HCT116 (cell line): ENCODE measurements around the gene OTOG. TPM values are rescaled to one million over a fixed set of nuclear protein-coding genes. Genes with fewer than 3 reads are reported as not detected.
A peak's percentile ranks its signal among the peaks of the same experiment; 100 is the strongest.

ENCODE experiments used
- ATAC-seq: fragments of 200-7000 bp; cut with Tn5 transposase; 2 replicates; pipeline ENCODE4 v1.9.1; 2020; ENCODE audit warnings: mild to moderate bottlenecking, moderate library complexity
- BruUV-seq: library from RNA; stranded (reverse); fragments of 400-500 nt; replicated peaks from 2 replicates; lab custom pipeline; 2021; lab: Mats Ljungman, UMichigan
- CTCF ChIA-PET: fragments of 300-600 bp; sonication (Branson Sonifier 250); formaldehyde crosslinking; loops from one replicate; lab custom pipeline; 2021; ENCODE audit warnings: antibody characterized with exemption; lab: Charles Lee
- POLR2A ChIA-PET: fragments of 300-600, 350-600 bp; sonication (Branson Sonifier 250); formaldehyde crosslinking; loops from one replicate; lab custom pipeline; 2021; ENCODE audit warnings: antibody characterized with exemption; lab: Charles Lee
- RAD21 ChIA-PET, 2 experiments: fragments of 300-600 bp; sonication (Branson Sonifier 250); formaldehyde crosslinking; loops; one replicate each; lab custom pipeline; 2023; ENCODE audit warnings: low total read pairs in 2 of 2; ENCODE audit not compliant: uncharacterized antibody in 2 of 2, unreplicated experiment in 2 of 2, low non-redundant PET in 1 of 2; lab: Charles Lee
- DNase-seq: peaks from one replicate; pipeline ENCODE4 v3.0.0-alpha.2; 2010; ENCODE audit warnings: low read depth, low spot score
- H2AFZ ChIP-seq: fragments of 200-600 bp; shearing (Covaris generic), sonication (generic); 2 replicates; pipeline ENCODE4 v1.6.1; 2017; ENCODE audit warnings: low read depth, mixed run types, mixed read lengths, antibody characterized with exemption, low read length; ENCODE audit not compliant: poor library complexity, severe bottlenecking
- H3K27ac ChIP-seq: 2 replicates; pipeline ENCODE4 v1.5.1; 2012; ENCODE audit warnings: low read depth, low read length
- H3K27me3 ChIP-seq: fragments of 200-600 bp; sonication (generic); 2 replicates; pipeline ENCODE4 v1.6.1; 2016; ENCODE audit warnings: mixed run types, low read length, mixed read lengths; ENCODE audit not compliant: insufficient read depth
- H3K36me3 ChIP-seq, 2 experiments: fragments of 200-500 bp in 1 of 2; fragments of 200-600 bp in 1 of 2; sonication (Bioruptor generic) in 1 of 2; sonication (generic) in 1 of 2; 2 replicates each; pipeline versions ENCODE4 v1.5.1 to v1.6.1; 2014 to 2016; ENCODE audit warnings: low read length in 2 of 2, inconsistent platforms in 1 of 2, mixed read lengths in 1 of 2, mixed run types in 1 of 2; ENCODE audit not compliant: insufficient read depth in 2 of 2, control insufficient read depth in 1 of 2
- H3K4me1 ChIP-seq, 2 experiments: fragments of 200-600 bp in 1 of 2; sonication (generic) in 1 of 2; 2 replicates each; pipeline versions ENCODE4 v1.5.1 to v1.6.1; 2012 to 2017; ENCODE audit warnings: low read length in 2 of 2, inconsistent platforms in 1 of 2, mild to moderate bottlenecking in 1 of 2, mixed read lengths in 1 of 2, mixed run types in 1 of 2, moderate library complexity in 1 of 2; ENCODE audit not compliant: insufficient read depth in 2 of 2, control insufficient read depth in 1 of 2
- H3K4me2 ChIP-seq: fragments of 200-600 bp; sonication (generic); 2 replicates; pipeline ENCODE4 v1.6.1; 2017; ENCODE audit warnings: mixed run types, low read length, mixed read lengths
- H3K4me3 ChIP-seq, 2 experiments: fragments of 200-600 bp in 1 of 2; sonication (generic) in 1 of 2; replicated peaks in 1 of 2; 2 replicates each; pipeline ENCODE4 v1.5.1; 2011 to 2016; ENCODE audit warnings: low read length in 2 of 2, control low read depth in 1 of 2, low read depth in 1 of 2, mild to moderate bottlenecking in 1 of 2, mixed read lengths in 1 of 2, mixed run types in 1 of 2
- H3K79me2 ChIP-seq: fragments of 200-600 bp; sonication (generic); 2 replicates; pipeline ENCODE4 v1.6.1; 2017; ENCODE audit warnings: mild to moderate bottlenecking, mixed run types, low read length, moderate library complexity, mixed read lengths; ENCODE audit not compliant: insufficient read depth
- H3K9ac ChIP-seq: fragments of 200-600 bp; sonication (generic); 2 replicates; pipeline ENCODE4 v1.6.1; 2016; ENCODE audit warnings: low read length, mixed read lengths
- H3K9me2 ChIP-seq: fragments of 200-600 bp; sonication (generic), shearing (Covaris generic); 2 replicates; pipeline ENCODE4 v1.6.1; 2017; ENCODE audit warnings: mixed run types, mild to moderate bottlenecking, moderate library complexity; ENCODE audit not compliant: insufficient read depth
- H3K9me3 ChIP-seq, 2 experiments: fragments of 200-500 bp in 1 of 2; fragments of 200-600 bp in 1 of 2; sonication (Bioruptor generic) in 1 of 2; sonication (generic) in 1 of 2; 2 replicates each; pipeline ENCODE4 v1.6.1; 2014 to 2017; ENCODE audit warnings: low read length in 2 of 2, mixed read lengths in 2 of 2, inconsistent platforms in 1 of 2, low read depth in 1 of 2, mild to moderate bottlenecking in 1 of 2, mixed run types in 1 of 2, moderate library complexity in 1 of 2; ENCODE audit not compliant: control insufficient read depth in 1 of 2, insufficient read depth in 1 of 2
- H4K20me1 ChIP-seq: fragments of 200-600 bp; sonication (generic), shearing (Covaris generic); 2 replicates; pipeline ENCODE4 v1.6.1; 2017; ENCODE audit warnings: mixed run types, mild to moderate bottlenecking, moderate library complexity; ENCODE audit not compliant: insufficient read depth
- CBX3 ChIP-seq: IDR thresholded peaks from 2 replicates; pipeline ENCODE4 v1.6.1; 2012; ENCODE audit warnings: low read depth
- ELF1 ChIP-seq: IDR thresholded peaks from 2 replicates; pipeline ENCODE4 v1.6.1; 2012; ENCODE audit warnings: low read depth, borderline replicate concordance
- EZH2 ChIP-seq: fragments of 200-600 bp; sonication (generic); IDR thresholded peaks from 2 replicates; pipeline ENCODE4 v1.6.1; 2017; ENCODE audit warnings: antibody characterized with exemption, mixed run types
- FOSL1 ChIP-seq: IDR thresholded peaks from 2 replicates; pipeline ENCODE4 v1.6.1; 2012; ENCODE audit warnings: low read depth
- POLR2A ChIP-seq: IDR thresholded peaks from 2 replicates; pipeline ENCODE4 v1.7.0; 2011; ENCODE audit warnings: borderline replicate concordance; ENCODE audit not compliant: insufficient read depth, insufficient read length; ENCODE audit errors: extremely low read depth
- SP1 ChIP-seq: IDR thresholded peaks from 2 replicates; pipeline ENCODE4 v1.6.1; 2012; ENCODE audit warnings: low read depth
- intact Hi-C: fragments of 100-400 bp; cut with micrococcal nuclease; formaldehyde crosslinking; loops from 2 replicates; pipeline ENCODE4 v1.10.0; 2022
- total RNA-seq: library from RNA; stranded (reverse); gene quantifications from one replicate; pipeline ENCODE4 v1.2.1, GENCODE V29; 2021; ENCODE audit not compliant: unreplicated experiment

Gene OTOG
- total RNA-seq, 1 experiment from 2014 or later = 0.07 TPM

GRCh38 chr11:17611503-17612220, 64.6 kb downstream of the OTOG start:
- no peaks in the 10 kb centered on the region for H3K36me3 ChIP-seq
- ATAC-seq (no peak), DNase-seq (no peak)
- no peaks in the 10 kb centered on the region for H3K79me2 ChIP-seq
- RAD21 ChIA-PET = no interaction called here
- POLR2A ChIA-PET = no interaction called here
- H3K9ac ChIP-seq = no peak overlapping the region
- no peak for TF ChIP-seq ELF1
- no peak overlapping the region for H3K4me2 ChIP-seq
- H4K20me1 ChIP-seq = no peaks in the 10 kb centered on the region
- no peak overlapping the region for H3K27ac ChIP-seq
- no peaks in the 10 kb centered on the region for H3K27me3 ChIP-seq
- H3K4me3 ChIP-seq = no peak overlapping the region
- intact Hi-C loops = no loop called here
- no TSS peak for BruUV-seq
- H3K9me2 ChIP-seq = no peaks in the 10 kb centered on the region
- CTCF ChIA-PET = no interaction called here
- no peaks in the 10 kb centered on the region for H3K9me3 ChIP-seq
- H3K4me1 ChIP-seq = no peaks in the 10 kb centered on the region
- H2AFZ ChIP-seq = no peak overlapping the region

DNA sequence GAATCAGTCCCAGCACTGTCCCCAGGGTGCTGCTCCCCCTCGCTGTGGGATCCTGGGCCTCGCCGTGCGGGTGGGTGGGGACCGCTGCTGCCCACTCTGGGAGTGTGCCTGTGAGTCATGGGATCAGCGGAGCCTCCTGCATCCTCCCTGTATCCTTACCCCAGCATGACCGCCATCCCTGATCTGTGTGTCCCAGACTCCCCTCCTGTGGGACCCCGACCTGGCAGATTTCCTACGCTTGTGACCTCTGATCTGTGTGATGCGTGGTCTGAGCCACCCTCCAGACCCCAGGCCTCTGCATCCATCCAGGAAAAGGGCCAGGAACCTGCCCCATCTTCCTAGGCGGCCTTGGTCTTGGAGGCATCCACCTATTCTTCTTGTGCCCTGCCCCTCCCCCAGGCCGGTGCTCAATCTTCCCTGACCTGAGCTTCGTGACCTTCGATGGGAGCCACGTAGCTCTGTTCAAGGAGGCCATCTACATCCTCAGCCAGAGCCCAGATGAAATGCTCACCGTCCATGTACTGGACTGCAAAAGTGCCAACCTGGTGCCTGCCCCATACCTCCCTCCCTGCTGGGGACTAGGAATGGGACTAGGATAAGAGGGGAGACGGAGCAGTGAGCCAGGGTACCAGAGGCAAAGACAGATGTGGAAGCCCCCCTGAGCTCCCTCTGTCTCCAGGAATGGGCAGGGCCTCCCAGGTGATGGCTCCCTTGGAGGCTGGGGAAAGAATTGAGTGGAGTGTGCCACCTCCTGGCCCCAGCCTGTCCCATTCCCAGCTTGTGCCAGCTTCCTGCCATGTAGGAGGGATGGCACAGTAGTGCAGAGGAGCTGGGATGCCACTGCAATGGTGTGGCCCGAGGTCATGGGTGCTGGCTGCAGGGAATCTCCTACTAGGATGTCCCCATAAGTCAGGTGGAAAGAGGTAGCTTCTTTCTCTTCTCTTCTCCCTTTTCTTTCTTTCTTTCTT, 65.4 kb downstream of the OTOG start:
- ATAC-seq (0 out of 2 replicates have a peak, but pooled peaks have one; percentile 27), DNase-seq (no peak)
- TF ChIP-seq FOSL1 (no peak), SP1 (no peak), POLR2A (no peak), CBX3 (no peak), EZH2 (no peak)
- no peaks in the 10 kb centered on the region for H3K9me2 ChIP-seq
- intact Hi-C loops = no loop called here
- H3K36me3 ChIP-seq = no peaks in the 10 kb centered on the region
- H2AFZ ChIP-seq = no peak overlapping the region
- H3K9me3 ChIP-seq = no peaks in the 10 kb centered on the region
- no peak overlapping the region for H3K9ac ChIP-seq
- no peak overlapping the region for H3K4me2 ChIP-seq
- ChIA-PET CTCF (interaction anchor here (0.9 kb wide), 1 partner anchor 14 kb away, joined by 3 read pairs; no protein-coding TSS in a partner anchor), POLR2A (no interaction called here), RAD21 (no interaction called here)
- H3K4me3 ChIP-seq = no peak overlapping the region
- H3K27me3 ChIP-seq = no peaks in the 10 kb centered on the region
- H3K27ac ChIP-seq = no peak overlapping the region
- no peaks in the 10 kb centered on the region for H4K20me1 ChIP-seq
- no peaks in the 10 kb centered on the region for H3K4me1 ChIP-seq
- no peaks in the 10 kb centered on the region for H3K79me2 ChIP-seq
- no TSS peak for BruUV-seq
